Nephron progenitor cell (in vitro differentiated cells): Measurements from ENCODE around the gene ZFP36L1.
A peak's percentile ranks its signal among the peaks of the same experiment; 100 is the strongest.

Source experiments
- DNase-seq: peaks from one replicate; pipeline ENCODE4 v3.0.0; 2021
- H3K27ac Mint-ChIP-seq: 2 replicates; pipeline ENCODE4 v1.8.0; 2021; ENCODE audit warnings: mild to moderate bottlenecking, moderate library complexity, mixed read lengths
- H3K27me3 Mint-ChIP-seq: 2 replicates; pipeline ENCODE4 v1.8.0; 2021; ENCODE audit warnings: mild to moderate bottlenecking, low read depth, mixed read lengths; ENCODE audit not compliant: poor library complexity
- H3K36me3 Mint-ChIP-seq: 2 replicates; pipeline ENCODE4 v1.8.0; 2021; ENCODE audit warnings: low read depth, mixed read lengths
- H3K4me1 Mint-ChIP-seq: 2 replicates; pipeline ENCODE4 v1.8.0; 2021; ENCODE audit warnings: mixed read lengths
- H3K4me3 Mint-ChIP-seq: 2 replicates; pipeline ENCODE4 v1.8.0; 2021; ENCODE audit warnings: mild to moderate bottlenecking, moderate library complexity, mixed read lengths
- H3K9me3 Mint-ChIP-seq: 2 replicates; pipeline ENCODE4 v1.8.0; 2021; ENCODE audit warnings: mild to moderate bottlenecking, moderate library complexity, mixed read lengths
- TF ChIP-seq, protein P1 (sequence below): fragments of 200-600 bp; sonication (generic); IDR thresholded peaks from 2 replicates; pipeline ENCODE4 v1.5.0; 2021; ENCODE audit warnings: antibody characterized with exemption

The ZFP36L1 gene

GRCh38 chr14:68820119-68820518 lies 27.3 kb upstream of the ZFP36L1 start:
- Mint-ChIP-seq H3K9me3 (no peaks in the 10 kb centered on the region), H3K27me3 (no peaks in the 10 kb centered on the region), H3K4me3 (no peak overlapping the region), H3K27ac (peak overlapping the region; percentile 44), H3K36me3 (no peaks in the 10 kb centered on the region), H3K4me1 (peaks cover 59% of the 10 kb centered on the region)
- no peak for DNase-seq
- TF ChIP-seq, protein P1, sequence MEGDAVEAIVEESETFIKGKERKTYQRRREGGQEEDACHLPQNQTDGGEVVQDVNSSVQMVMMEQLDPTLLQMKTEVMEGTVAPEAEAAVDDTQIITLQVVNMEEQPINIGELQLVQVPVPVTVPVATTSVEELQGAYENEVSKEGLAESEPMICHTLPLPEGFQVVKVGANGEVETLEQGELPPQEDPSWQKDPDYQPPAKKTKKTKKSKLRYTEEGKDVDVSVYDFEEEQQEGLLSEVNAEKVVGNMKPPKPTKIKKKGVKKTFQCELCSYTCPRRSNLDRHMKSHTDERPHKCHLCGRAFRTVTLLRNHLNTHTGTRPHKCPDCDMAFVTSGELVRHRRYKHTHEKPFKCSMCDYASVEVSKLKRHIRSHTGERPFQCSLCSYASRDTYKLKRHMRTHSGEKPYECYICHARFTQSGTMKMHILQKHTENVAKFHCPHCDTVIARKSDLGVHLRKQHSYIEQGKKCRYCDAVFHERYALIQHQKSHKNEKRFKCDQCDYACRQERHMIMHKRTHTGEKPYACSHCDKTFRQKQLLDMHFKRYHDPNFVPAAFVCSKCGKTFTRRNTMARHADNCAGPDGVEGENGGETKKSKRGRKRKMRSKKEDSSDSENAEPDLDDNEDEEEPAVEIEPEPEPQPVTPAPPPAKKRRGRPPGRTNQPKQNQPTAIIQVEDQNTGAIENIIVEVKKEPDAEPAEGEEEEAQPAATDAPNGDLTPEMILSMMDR = no peak

GRCh38 chr14:68819260-68819691 lies 26.4 kb upstream of the ZFP36L1 start:
- Mint-ChIP-seq H3K4me3 (no peak overlapping the region), H3K9me3 (no peaks in the 10 kb centered on the region), H3K27me3 (no peaks in the 10 kb centered on the region), H3K4me1 (peaks cover 63% of the 10 kb centered on the region), H3K36me3 (no peaks in the 10 kb centered on the region), H3K27ac (peak overlapping the region; percentile 51)
- DNase-seq = peak; percentile 41
- TF ChIP-seq, protein P1 = no peak

DNA sequence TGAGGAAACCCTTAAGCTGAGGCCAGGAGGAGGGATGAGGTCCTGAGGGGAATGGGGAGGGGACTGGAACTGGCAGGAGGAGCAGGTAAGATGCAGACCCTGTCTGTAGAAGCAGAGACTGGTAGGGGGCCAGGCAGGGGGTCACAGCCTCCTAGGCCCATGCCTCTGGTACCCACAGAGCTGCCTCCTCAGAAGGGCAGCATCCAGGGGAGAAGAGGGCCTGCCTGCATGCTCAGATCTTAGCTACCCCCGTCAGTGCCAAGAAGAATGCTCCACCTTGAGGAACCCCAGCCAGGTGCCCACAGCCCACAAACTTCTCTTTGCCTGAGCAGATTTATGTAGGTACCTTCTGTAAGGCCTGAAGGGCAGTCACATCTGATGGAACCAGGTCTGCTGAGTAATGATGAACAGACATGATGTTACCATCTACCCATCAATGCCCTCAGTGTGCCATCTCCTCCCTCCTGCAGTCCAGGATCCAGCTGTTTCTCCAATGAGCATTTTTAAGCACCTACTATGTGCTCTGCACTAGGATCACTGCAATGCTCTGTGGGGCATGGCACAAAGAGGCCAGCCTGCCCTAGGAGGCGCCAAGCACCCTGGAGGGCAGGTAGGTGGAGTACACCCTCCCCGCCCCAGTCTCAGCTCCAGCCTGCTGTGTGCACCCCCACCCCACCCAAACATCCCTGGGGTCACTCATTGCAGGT lies 24.8 kb upstream of the ZFP36L1 start:
- H3K27ac Mint-ChIP-seq = no peak overlapping the region
- no peak overlapping the region for H3K4me3 Mint-ChIP-seq
- no peak for DNase-seq
- H3K9me3 Mint-ChIP-seq = no peaks in the 10 kb centered on the region
- TF ChIP-seq, protein P1 = no peak
- H3K36me3 Mint-ChIP-seq = no peaks in the 10 kb centered on the region
- peaks cover 71% of the 10 kb centered on the region for H3K4me1 Mint-ChIP-seq
- no peaks in the 10 kb centered on the region for H3K27me3 Mint-ChIP-seq

GRCh38 chr14:68816943-68817430 lies 24.1 kb upstream of the ZFP36L1 start:
- Mint-ChIP-seq H3K27ac (peak overlapping the region; percentile 74), H3K4me1 (peaks cover 74% of the 10 kb centered on the region)

DNA sequence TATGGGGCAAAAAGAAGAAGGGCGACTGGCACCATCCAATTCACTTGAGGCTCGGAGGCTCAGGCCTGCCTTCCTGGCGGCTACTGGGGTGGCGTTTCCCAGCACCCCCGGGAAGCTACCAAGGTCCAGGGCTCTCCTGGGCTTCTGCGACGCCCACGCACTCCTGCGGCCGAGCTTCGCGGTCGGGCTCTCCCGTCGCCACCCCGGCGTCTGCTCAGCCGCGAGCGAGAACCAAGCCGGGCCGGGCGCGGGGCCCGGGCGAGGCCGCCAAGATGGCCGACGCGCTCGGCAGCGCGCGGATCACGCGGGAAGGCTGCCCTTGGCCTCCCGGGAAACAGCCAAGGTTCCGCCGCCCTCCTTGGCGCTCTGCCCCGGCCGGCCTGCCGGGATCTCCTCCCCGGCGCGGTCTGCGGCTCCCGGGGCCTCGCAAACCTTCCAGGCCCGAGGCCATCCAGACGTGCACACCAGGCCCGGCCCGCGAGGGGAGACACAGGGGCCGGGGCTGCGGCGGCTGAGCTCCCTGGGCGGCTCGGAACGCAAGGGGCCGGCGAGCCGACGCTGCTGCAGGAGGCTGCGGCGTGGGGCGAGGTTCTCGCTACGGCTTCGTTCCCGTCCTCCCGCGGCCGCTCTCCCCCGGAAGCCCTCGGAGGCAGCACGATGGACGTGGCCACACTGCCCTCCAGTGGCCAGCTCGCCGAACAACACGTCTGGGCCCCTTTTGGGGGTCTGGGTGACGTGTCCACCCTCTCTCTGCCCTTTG lies 23.5 kb upstream of the ZFP36L1 start:
- DNase-seq = peak; percentile 96

More at GRCh38 chr14:68816943-68817430, 24.1 kb upstream of the ZFP36L1 start:
- peak overlapping the region; percentile 29 for H3K4me3 Mint-ChIP-seq
- DNase-seq = no peak
- H3K27me3 Mint-ChIP-seq = no peaks in the 10 kb centered on the region
- TF ChIP-seq, protein P1 = peak; percentile 7
- H3K9me3 Mint-ChIP-seq = no peaks in the 10 kb centered on the region
- H3K36me3 Mint-ChIP-seq = no peaks in the 10 kb centered on the region

More for the DNA sequence above, 23.5 kb upstream of the ZFP36L1 start:
- H3K4me1 Mint-ChIP-seq = peaks cover 76% of the 10 kb centered on the region
- peak overlapping the region; percentile 29 for H3K4me3 Mint-ChIP-seq
- no peaks in the 10 kb centered on the region for H3K9me3 Mint-ChIP-seq
- TF ChIP-seq, protein P1 = peak; percentile 97
- peak overlapping the region; percentile 97 for H3K27ac Mint-ChIP-seq
- no peaks in the 10 kb centered on the region for H3K27me3 Mint-ChIP-seq
- no peaks in the 10 kb centered on the region for H3K36me3 Mint-ChIP-seq
